ENCODE data around the gene PDE2A. TPM values are rescaled to one million over a fixed set of nuclear protein-coding genes. Genes with fewer than 3 reads are reported as not detected.
A peak's percentile ranks its signal among the peaks of the same experiment; 100 is the strongest.
"Not testable (repeated sequence)": the region's sequence is repeated elsewhere in the genome, so short reads cannot be mapped to it uniquely, and the experiment has no call there.

PDE2A gene
- total RNA-seq, 2 experiments from 2014 or later = 0.40 to 0.48 TPM

DNA sequence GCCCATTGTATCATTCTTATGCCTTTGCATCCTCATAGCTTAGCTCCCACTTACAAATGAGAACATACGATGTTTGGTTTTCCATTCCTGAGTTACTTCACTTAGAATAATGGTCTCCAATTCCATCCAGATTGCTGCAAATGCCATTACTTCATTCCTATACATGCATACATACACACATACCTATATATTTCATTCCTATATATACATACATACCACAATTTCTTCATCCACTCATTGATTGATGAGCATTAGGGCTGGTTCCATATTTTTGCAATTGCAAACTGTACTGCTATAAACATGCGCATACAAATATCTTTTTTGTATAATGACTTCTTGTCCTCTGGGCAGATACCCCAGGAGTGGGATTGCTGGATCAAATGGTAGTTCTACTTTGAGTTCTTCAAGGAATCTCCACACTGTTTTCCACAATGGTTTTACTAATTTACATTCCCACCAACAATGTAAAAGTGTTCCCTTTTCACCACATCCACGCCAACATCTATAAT lies 119.2 kb downstream of the PDE2A start:
- CTCF ChIA-PET = interaction anchor here (1.3 kb wide), 1 partner anchor 755 kb away, joined by 3 read pairs; no protein-coding TSS in a partner anchor
- DNase-seq; H3K4me3 Mint-ChIP-seq; H3K4me1 Mint-ChIP-seq; POLR2A ChIA-PET; H3K9me3 Mint-ChIP-seq; H3K36me3 Mint-ChIP-seq (ENCODE audit: low read depth); H3K27ac Mint-ChIP-seq: not testable (repeated sequence)
- peaks cover 14% of the 10 kb centered on the region for H3K27me3 Mint-ChIP-seq

DNA sequence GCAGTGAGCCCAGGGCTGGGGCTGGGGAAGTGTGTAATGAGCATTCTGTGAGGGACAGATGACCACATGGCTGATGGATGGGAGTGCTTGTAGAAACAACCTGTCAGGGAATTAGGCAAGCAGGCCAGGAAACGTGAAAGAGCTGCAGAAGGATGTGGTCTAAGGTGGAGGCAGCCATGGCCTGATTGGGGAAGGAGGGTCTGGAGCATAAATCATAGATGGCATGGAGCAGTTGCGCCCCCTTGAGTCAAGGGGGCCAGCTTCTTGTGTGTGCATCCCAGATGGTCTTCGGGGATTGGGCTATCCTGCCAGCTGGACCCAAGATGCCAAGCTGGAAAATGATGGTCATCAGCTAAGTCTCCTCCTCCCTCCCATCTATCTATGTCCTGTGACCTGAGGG lies 120.5 kb downstream of the PDE2A start:
- Mint-ChIP-seq H3K4me1 (peaks cover 7% of the 10 kb centered on the region), H3K9me3 (no peaks in the 10 kb centered on the region), H3K27me3 (peaks cover 10% of the 10 kb centered on the region), H3K36me3 (ENCODE audit: low read depth) (no peaks in the 10 kb centered on the region), H3K27ac (no peak overlapping the region), H3K4me3 (no peak overlapping the region)
- POLR2A ChIA-PET = no interaction called here
- CTCF ChIA-PET = interaction anchor here (0.5 to 2.9 kb wide), 9 partner anchors 8 to 753 kb away, joined by 3 to 9 read pairs (median 3); no protein-coding TSS in a partner anchor
- peak; percentile 46 for DNase-seq

DNA sequence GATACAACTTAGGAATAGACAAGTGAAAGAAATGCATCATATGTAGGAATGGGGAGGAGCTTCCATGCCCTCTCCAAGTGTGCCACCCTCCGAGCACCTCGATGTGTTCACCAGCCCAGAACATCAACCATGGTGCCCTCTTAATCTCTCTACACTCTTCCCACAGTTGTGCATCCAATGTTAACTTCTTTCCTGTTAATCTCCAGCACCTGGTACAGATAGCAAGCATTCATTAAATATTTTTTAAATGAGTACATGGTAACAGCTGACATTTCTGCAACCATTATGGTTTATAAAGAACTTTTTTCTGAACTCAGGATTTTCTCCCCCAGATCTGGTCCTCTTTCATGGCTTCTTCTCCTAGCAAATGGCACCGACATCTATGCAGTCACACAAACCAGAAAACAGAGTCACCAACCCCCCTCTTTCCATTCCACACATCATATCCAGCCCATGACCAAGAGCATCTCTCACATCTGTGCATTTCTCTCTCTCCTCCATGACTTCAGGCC lies 121.8 kb downstream of the PDE2A start:
- Mint-ChIP-seq H3K27ac (no peak overlapping the region), H3K9me3 (no peaks in the 10 kb centered on the region), H3K4me3 (no peak overlapping the region), H3K36me3 (ENCODE audit: low read depth) (no peaks in the 10 kb centered on the region), H3K4me1 (peaks cover 7% of the 10 kb centered on the region), H3K27me3 (peaks cover 7% of the 10 kb centered on the region)
- CTCF ChIA-PET = interaction anchor here (2.2 to 2.9 kb wide), 2 partner anchors 10 to 81 kb away, joined by 7 to 9 read pairs; no protein-coding TSS in a partner anchor
- DNase-seq = no peak
- POLR2A ChIA-PET = no interaction called here

DNA sequence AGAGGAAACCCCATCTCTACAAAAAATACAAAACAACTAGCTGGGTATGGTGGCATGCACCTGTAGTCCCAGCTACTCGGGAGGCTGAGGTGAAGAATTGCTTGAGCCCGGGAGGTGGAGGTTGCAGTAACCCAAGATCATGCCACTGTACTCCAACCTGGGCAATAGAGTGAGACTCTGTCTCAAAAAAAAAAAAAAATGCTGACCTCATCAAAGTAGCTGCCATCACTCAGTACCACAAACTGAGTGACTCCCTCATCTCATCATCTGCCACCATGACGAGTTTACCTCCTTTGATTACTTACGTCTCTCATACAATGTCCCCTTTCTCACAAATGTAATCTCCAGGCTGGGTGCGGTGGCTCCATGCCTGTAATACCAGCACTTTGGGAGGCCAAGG lies 122.7 kb downstream of the PDE2A start:
- ChIA-PET POLR2A (no interaction called here), CTCF (interaction anchor here (1.2 to 2.9 kb wide), 2 partner anchors 10 to 11 kb away, joined by 3 to 7 read pairs; no protein-coding TSS in a partner anchor)
- Mint-ChIP-seq H3K4me3 (no peak overlapping the region), H3K27ac (no peak overlapping the region), H3K36me3 (ENCODE audit: low read depth) (no peaks in the 10 kb centered on the region), H3K27me3 (peaks cover 5% of the 10 kb centered on the region), H3K9me3 (no peaks in the 10 kb centered on the region), H3K4me1 (peaks cover 7% of the 10 kb centered on the region)
- DNase-seq = no peak

DNA sequence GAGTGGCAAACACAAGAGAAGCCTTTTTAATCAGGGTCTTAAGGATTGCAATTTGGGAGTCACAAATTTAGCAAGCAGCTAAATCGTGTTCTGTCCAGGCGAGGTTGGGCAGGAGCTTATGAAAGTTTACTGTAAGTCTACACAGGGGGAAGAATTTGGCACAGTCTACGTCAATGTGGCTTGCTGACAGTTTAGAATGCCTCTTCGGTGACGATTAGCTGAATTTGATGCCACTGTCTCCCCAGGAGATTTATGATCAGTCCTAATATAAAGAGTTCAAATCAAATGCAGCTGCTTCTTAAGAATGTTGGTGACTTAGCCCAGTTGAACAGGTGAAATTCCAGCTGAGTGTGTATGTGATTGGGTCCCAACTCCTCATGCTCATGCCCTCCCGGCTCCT lies 125.8 kb downstream of the PDE2A start:
- ChIA-PET CTCF (interaction anchor here (1.4 kb wide), 1 partner anchor 67 kb away, joined by 3 read pairs; no protein-coding TSS in a partner anchor), POLR2A (no interaction called here)
- H3K27me3 Mint-ChIP-seq = peaks cover 13% of the 10 kb centered on the region
- H3K36me3 Mint-ChIP-seq (ENCODE audit: low read depth) = no peaks in the 10 kb centered on the region
- no peak for DNase-seq
- H3K4me1 Mint-ChIP-seq = peaks cover under 1% of the 10 kb centered on the region
- H3K4me3 Mint-ChIP-seq = no peak overlapping the region
- no peak overlapping the region for H3K27ac Mint-ChIP-seq
- H3K9me3 Mint-ChIP-seq = no peaks in the 10 kb centered on the region

DNA sequence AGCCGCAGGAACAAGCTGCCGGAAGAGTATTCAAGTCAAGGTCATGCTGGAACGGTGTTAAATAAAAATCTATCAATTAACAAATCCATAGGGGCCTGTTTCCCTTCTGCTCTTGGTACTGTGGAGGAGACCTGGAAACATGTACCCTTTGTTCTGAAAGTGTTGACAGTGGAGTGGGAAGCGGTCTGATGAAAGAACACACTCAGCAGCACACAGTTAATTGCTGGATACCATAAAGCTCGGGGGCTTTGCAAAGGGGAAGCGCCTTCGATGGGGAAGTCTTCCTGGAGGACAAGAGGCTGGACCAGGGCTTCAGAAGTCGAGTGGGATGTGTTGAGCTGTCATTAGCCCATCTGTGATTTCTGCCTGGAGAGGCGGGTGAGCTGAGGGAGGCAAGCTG lies 127.4 kb downstream of the PDE2A start:
- Mint-ChIP-seq H3K9me3 (no peaks in the 10 kb centered on the region), H3K36me3 (ENCODE audit: low read depth) (no peaks in the 10 kb centered on the region), H3K27ac (no peak overlapping the region), H3K4me3 (no peak overlapping the region), H3K4me1 (no peaks in the 10 kb centered on the region), H3K27me3 (peaks cover 8% of the 10 kb centered on the region)
- DNase-seq = no peak
- ChIA-PET CTCF (interaction anchor here (0.8 to 2.0 kb wide), 2 partner anchors 12 to 76 kb away, joined by 3 to 6 read pairs; no protein-coding TSS in a partner anchor), POLR2A (no interaction called here)

DNA sequence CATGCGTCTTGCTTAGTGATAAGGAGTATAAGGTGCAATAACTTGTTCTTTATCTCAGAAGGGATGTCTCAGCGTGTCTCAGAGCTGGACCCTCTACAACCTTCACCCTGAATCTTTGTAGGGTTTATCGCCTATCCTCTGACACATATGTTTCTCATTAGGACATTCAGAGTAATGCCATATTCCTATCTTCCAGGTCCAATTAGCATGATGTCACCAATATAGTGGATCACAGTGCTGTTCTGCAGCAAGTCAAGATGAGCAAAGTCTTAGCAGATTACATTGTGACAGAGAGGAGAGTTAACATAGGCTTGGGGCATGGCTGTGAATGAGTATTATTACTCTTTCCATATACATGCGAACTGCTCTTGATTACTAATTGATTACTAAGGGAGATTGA lies 129.6 kb downstream of the PDE2A start:
- ChIA-PET CTCF (no interaction called here), POLR2A (no interaction called here)
- Mint-ChIP-seq H3K4me1 (no peaks in the 10 kb centered on the region), H3K27ac (no peak overlapping the region), H3K4me3 (no peak overlapping the region), H3K27me3 (peaks cover 27% of the 10 kb centered on the region), H3K9me3 (no peaks in the 10 kb centered on the region), H3K36me3 (ENCODE audit: low read depth) (no peaks in the 10 kb centered on the region)
- no peak for DNase-seq

DNA sequence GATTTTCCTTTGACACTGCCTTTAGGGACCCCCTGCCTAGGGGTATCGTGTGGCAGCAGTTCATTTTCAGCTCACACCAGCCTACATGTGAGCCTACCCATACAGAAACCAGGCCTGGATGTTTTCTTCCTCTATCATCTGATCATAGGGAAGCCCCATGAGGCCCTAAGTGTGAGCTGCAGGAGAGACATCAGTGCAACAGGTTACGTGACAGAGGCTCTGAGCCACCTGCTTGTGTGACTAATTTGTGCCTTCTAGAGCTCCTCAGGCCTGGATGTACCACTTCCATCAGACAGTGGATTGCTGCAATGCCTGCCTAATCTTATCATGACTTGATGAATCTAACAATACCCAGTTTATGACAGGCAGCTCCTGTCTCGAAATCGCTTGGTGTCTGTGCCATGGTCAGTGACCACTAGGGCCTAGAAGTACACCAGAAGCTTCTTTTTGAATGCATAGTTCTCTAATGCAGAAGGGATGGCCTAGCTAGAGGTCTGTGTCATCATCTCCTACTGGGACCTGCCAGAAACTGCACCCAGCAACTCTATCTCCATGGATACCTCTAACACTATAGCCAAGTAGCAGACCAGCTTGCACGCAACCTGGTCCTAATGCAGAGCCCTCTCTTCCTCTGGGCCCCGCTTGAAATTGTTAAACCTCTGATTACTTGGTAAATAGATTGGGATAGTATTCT lies 130.2 kb downstream of the PDE2A start:
- CTCF ChIA-PET = no interaction called here
- H3K9me3 Mint-ChIP-seq = no peaks in the 10 kb centered on the region
- H3K27ac Mint-ChIP-seq = no peak overlapping the region

DNA sequence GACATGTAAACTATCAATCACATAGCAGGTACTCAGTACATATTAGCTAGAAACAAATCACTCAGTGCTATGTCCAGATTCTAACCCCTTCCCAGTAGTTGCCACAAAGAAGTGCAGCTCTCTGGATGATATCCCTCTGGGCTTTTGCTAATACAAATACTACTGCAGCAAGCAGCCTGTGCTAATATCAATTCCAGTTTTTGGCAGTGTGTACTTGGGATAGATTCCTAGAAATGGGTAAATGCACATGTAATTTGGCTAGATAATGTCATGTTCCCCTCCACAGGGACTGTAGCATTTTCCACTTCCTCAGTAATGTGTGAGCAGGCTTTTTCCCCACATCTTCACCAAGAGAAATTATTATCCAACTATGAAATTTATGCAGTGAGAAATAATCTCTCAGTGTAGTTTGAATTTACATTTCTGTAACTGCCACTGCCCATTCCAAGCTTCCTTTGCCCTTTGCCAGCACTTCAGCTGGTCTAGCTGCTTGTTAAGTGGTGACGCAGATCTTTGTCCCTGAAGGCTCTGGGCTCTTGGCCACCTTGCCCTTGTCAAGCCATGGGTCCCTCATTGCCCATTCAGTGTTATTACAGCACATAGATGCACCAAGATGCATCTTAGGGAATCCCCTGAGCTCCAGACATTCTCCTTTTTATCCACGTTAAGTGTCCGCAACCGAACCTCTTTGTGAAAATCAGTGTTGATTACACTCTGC lies 132.8 kb downstream of the PDE2A start:
- Mint-ChIP-seq H3K9me3 (no peaks in the 10 kb centered on the region), H3K27ac (no peak overlapping the region), H3K4me3 (no peak overlapping the region), H3K4me1 (no peaks in the 10 kb centered on the region), H3K36me3 (ENCODE audit: low read depth) (no peaks in the 10 kb centered on the region), H3K27me3 (peaks cover 44% of the 10 kb centered on the region)
- ChIA-PET POLR2A (interaction anchor here (0.6 kb wide), 1 partner anchor 997 kb away, joined by 4 read pairs; no protein-coding TSS in a partner anchor), CTCF (interaction anchor here (0.7 to 1.3 kb wide), 4 partner anchors 10 to 77 kb away, joined by 3 to 4 read pairs (median 3); no protein-coding TSS in a partner anchor)
- no peak for DNase-seq

More for the DNA sequence above, 130.2 kb downstream of the PDE2A start:
- no peaks in the 10 kb centered on the region for H3K4me1 Mint-ChIP-seq
- peaks cover 30% of the 10 kb centered on the region for H3K27me3 Mint-ChIP-seq
- H3K4me3 Mint-ChIP-seq = no peak overlapping the region
- POLR2A ChIA-PET = no interaction called here
- DNase-seq = no peak
- H3K36me3 Mint-ChIP-seq (ENCODE audit: low read depth) = no peaks in the 10 kb centered on the region

DNA sequence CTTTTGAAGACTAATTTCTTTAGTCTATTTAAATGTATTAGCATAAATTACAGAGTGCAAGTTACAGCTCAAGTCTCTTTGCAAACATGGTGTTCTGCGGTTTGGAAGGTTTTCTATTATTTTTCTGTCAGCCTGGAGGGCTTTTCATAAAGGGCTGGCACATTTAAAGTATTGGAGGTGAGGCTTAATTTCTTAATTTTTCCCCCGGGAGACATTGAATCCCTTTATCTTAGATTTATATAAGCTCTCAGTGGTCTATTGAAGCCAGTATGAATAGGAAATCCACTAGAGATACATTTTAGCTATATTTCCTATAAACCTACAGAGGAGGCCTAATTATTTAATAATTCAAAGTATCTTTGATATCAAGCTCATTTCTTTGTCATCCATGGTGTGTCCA lies 137.2 kb downstream of the PDE2A start:
- ChIA-PET CTCF (interaction anchor here (1.5 kb wide), 1 partner anchor 13 kb away, joined by 4 read pairs; no protein-coding TSS in a partner anchor), POLR2A (no interaction called here)
- no peak overlapping the region for H3K4me3 Mint-ChIP-seq
- no peaks in the 10 kb centered on the region for H3K36me3 Mint-ChIP-seq (ENCODE audit: low read depth)
- no peaks in the 10 kb centered on the region for H3K4me1 Mint-ChIP-seq
- H3K27me3 Mint-ChIP-seq = peaks cover 60% of the 10 kb centered on the region
- no peak for DNase-seq
- no peak overlapping the region for H3K27ac Mint-ChIP-seq
- H3K9me3 Mint-ChIP-seq = no peaks in the 10 kb centered on the region

DNA sequence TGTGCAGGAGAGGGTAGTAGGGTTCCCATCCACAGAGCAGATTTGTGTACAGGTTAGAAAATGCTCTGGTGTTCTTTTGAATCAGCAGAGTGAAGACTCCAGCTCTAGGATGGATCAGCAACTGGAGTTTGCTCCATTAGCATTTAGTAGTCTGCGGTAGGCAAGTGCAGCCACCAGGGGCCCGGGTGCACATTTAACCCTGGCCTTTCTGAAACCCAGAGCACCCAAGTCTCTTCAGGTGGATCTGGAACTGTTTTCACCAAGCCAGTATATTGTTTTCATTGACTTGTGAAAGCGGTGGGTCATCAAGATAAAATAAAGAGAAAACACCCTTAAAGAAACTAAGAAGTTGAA lies 139.1 kb downstream of the PDE2A start:
- H3K27me3 Mint-ChIP-seq = peaks cover 57% of the 10 kb centered on the region
- DNase-seq = no peak
- H3K27ac Mint-ChIP-seq = no peak overlapping the region
- no peaks in the 10 kb centered on the region for H3K9me3 Mint-ChIP-seq
- H3K4me1 Mint-ChIP-seq = no peaks in the 10 kb centered on the region
- CTCF ChIA-PET = interaction anchor here (1.2 to 1.6 kb wide), 2 partner anchors 12 to 19 kb away, joined by 3 to 6 read pairs; no protein-coding TSS in a partner anchor
- no peaks in the 10 kb centered on the region for H3K36me3 Mint-ChIP-seq (ENCODE audit: low read depth)
- POLR2A ChIA-PET = no interaction called here
- no peak overlapping the region for H3K4me3 Mint-ChIP-seq

DNA sequence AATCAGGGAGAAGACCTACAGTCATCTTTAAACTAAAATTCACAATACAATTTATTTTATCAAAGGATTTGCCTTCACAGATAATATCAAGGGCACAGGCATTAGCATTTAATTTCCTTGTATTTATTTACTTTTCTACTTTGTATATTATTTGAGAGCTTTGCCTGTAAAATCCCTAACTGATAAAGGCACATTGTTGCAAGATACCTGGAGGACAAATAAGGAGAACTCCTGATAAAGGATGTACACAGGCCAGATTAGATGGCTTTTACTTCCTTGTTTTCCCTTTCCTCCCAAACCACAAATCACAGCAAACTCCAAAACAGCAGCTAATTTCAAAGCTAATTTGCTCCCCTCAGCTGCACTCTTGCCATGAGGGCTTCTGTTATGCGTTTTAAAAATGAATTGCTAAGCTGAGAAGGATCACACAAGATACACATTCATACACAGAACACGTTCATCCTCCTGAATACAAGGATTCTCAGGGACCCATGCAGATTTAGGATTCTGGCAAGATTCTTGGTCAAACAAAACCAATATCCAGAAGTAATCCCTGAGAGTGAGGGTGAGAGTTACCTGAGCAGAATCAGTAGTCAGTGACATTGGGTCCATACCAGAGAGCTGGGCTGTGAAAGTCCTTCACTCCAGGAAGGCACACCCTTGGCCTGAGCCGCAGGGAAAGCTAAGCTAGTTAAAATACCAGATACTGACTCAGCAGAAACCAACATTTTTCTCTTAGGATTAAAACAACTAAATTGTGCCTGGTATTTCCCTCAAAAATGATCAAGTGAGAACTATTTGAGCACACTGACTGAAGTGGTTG lies 139.6 kb downstream of the PDE2A start:
- ChIA-PET CTCF (interaction anchor here (1.2 to 1.6 kb wide), 2 partner anchors 12 to 19 kb away, joined by 3 to 6 read pairs; no protein-coding TSS in a partner anchor), POLR2A (no interaction called here)
- Mint-ChIP-seq H3K27me3 (peaks cover 52% of the 10 kb centered on the region), H3K36me3 (ENCODE audit: low read depth) (no peaks in the 10 kb centered on the region), H3K4me3 (no peak overlapping the region), H3K27ac (no peak overlapping the region), H3K4me1 (no peaks in the 10 kb centered on the region), H3K9me3 (no peaks in the 10 kb centered on the region)
- DNase-seq = no peak
